Lower leg skin (tissue), 4 donors: ENCODE data around the gene KIF2A. TPM values are rescaled to one million over a fixed set of nuclear protein-coding genes. Genes with fewer than 3 reads are reported as not detected.

Source experiments
- DNase-seq, 2 donors: peaks; one replicate each; pipeline ENCODE4 v3.0.0-alpha.2; 2019; ENCODE audit warnings: low spot score in 2 of 2
- H3K4me3 ChIP-seq: fragments of 200-600 bp; sonication (generic); 2 replicates; pipeline ENCODE4 v1.5.1; 2017; ENCODE audit warnings: mild to moderate bottlenecking, low read depth; ENCODE audit not compliant: poor library complexity, severe bottlenecking
- POLR2A ChIP-seq, 2 donors: fragments of 450-650 bp; IDR thresholded peaks; one replicate each; pipeline ENCODE4 v1.6.1; 2016 to 2017; ENCODE audit warnings: antibody characterized with exemption in 2 of 2, mild to moderate bottlenecking in 1 of 2, moderate library complexity in 1 of 2
- WGBS, 2 donors: methylation state at CpG; one replicate each; pipeline ENCODE4 v1.1.5; 2018; 5-methylcytosine and 5-hydroxymethylcytosine counted together
- intact Hi-C: fragments of 100-400 bp; cut with DNase I; formaldehyde crosslinking; loops from one replicate; pipeline ENCODE4 v1.15.0; 2023; ENCODE audit warnings: low total_unique reads
- total RNA-seq, 4 donors: library from RNA; depleted of rRNA; stranded (reverse); fragments of >200 nt; gene quantifications; one replicate each; pipeline ENCODE4 v1.1.0, GENCODE V29; 2016
- TF ChIP-seq, protein P1 (sequence below), 3 donors: fragments of 450-650 bp; IDR thresholded peaks; one replicate each; pipeline ENCODE4 v1.5.1; 2016; ENCODE audit warnings: antibody characterized with exemption in 3 of 3, mild to moderate bottlenecking in 3 of 3, moderate library complexity in 2 of 3

The KIF2A gene
- total RNA-seq, 4 donors from 2014 or later = 14.5 to 33.4 (median 21.2) TPM

DNA sequence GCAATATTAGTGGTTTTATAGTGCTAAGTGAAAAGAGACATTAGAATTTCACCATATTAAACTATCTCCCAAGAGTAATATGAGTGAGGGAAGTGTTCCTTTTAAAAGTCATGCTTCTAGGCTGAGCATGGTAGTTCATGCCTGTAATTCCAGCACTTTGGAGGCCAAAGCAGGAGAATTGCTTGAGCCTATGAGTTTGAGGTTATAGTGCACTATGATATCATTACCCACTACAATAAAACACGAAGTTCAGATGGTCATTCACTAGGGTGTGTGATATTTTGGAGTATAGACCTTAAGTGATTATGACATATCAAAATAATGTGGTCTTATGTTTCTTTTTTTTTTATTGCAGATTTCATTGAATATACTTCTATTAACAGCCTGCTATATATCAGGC is 6.7 kb downstream of the KIF2A start:
- no peak for DNase-seq
- TF ChIP-seq POLR2A (IDR thresholded peaks at IDR 0.05) = no peak
- TF ChIP-seq, protein P1, sequence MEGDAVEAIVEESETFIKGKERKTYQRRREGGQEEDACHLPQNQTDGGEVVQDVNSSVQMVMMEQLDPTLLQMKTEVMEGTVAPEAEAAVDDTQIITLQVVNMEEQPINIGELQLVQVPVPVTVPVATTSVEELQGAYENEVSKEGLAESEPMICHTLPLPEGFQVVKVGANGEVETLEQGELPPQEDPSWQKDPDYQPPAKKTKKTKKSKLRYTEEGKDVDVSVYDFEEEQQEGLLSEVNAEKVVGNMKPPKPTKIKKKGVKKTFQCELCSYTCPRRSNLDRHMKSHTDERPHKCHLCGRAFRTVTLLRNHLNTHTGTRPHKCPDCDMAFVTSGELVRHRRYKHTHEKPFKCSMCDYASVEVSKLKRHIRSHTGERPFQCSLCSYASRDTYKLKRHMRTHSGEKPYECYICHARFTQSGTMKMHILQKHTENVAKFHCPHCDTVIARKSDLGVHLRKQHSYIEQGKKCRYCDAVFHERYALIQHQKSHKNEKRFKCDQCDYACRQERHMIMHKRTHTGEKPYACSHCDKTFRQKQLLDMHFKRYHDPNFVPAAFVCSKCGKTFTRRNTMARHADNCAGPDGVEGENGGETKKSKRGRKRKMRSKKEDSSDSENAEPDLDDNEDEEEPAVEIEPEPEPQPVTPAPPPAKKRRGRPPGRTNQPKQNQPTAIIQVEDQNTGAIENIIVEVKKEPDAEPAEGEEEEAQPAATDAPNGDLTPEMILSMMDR (IDR thresholded peaks at IDR 0.05) = no peak
- WGBS, 2 donors = 83 to 84% methylated on average over 1 of the region's 1 CpG
- H3K4me3 ChIP-seq = no peak overlapping the region
- intact Hi-C loops = no loop called here

DNA sequence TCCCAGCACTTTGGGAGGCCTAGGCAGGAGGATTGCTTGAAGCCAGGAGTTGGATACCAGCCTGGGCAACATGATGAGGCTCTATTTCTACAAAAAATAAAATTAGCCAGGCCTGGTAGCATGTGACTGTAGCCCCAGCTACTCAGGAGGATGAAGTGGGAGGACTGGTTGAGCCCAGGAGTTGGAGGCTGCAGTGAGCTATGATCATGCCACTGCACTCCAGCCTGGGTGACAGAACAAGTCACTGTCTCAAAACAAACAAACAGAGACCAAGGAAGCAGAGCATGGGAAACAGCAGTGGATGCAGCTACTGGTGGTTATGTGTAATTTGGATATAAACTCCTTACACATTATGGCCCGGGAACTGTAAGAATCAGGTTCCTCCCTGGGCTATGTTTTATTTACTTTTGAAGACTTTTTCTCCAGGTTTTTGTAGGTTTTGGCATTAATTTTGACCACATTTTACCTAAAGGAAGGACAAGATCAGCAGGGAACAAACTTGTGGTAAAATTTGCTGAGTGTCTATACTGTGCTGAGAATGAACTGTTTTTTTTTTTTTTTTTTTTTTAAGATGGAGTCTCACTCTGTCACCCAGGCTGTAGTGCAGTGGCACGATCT is 8.3 kb downstream of the KIF2A start:
- H3K4me3 ChIP-seq = no peak overlapping the region
- TF ChIP-seq POLR2A (IDR thresholded peaks at IDR 0.05) = no peak
- TF ChIP-seq, protein P1 (IDR thresholded peaks at IDR 0.05) = no peak
- WGBS, 2 donors = 86 to 92% methylated on average over 2 of the region's 2 CpGs
- DNase-seq = no peak
- intact Hi-C loops = no loop called here

- no peak overlapping the region for H3K4me3 ChIP-seq
- TF ChIP-seq, protein P1 (IDR thresholded peaks at IDR 0.05) = no peak
- TF ChIP-seq POLR2A (IDR thresholded peaks at IDR 0.05) = no peak
- 86 to 88% methylated on average over 2 of the region's 2 CpGs for WGBS, 2 donors
- intact Hi-C loops = no loop called here
- DNase-seq = no peak
These were observed 9.6 kb downstream of the KIF2A start for GRCh38 chr5:62315376-62316175.

DNA sequence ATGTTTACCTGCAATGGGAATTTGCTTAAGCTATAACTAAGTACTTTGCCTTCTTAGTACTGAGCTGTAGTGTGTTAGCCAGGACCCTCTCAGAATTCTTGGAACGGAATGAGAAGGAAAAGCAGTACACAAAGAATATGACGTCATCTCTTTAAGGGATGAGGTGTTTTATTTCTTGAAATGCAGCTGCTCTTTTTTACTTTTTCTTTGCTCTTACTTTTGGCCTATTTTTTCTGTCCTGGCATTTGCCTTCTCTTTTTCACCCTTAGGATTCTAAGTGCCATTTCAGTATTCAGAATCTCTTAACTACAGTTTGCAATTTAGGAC is 10.1 kb downstream of the KIF2A start:
- intact Hi-C loops = no loop called here
- DNase-seq = no peak
- 21 to 53% methylated on average over 2 of the region's 2 CpGs for WGBS, 2 donors
- TF ChIP-seq, protein P1 (IDR thresholded peaks at IDR 0.05) = no peak
- TF ChIP-seq POLR2A (IDR thresholded peaks at IDR 0.05) = no peak
- H3K4me3 ChIP-seq = no peak overlapping the region

- no peak overlapping the region for H3K4me3 ChIP-seq
- TF ChIP-seq, protein P1 (IDR thresholded peaks at IDR 0.05) = no peak
- TF ChIP-seq POLR2A (IDR thresholded peaks at IDR 0.05) = no peak
- intact Hi-C loops = no loop called here
- no peak for DNase-seq
- 68 to 79% methylated on average over 3 of the region's 3 CpGs for WGBS, 2 donors
These were observed 11.8 kb downstream of the KIF2A start for GRCh38 chr5:62317810-62318209.
